T47D (cell line): Measurements from ENCODE around the gene CHMP4A.
A peak's percentile ranks its signal among the peaks of the same experiment; 100 is the strongest.

ENCODE experiments used
- DNase-seq, 2 experiments: peaks; one replicate each; pipeline versions ENCODE4 v3.0.0 to v3.0.0-alpha.2; 2011 to 2012; ENCODE audit warnings: low read depth in 1 of 2, low spot score in 1 of 2
- JUND ChIP-seq: IDR thresholded peaks from 2 replicates; pipeline ENCODE4 v1.6.1; 2012; ENCODE audit warnings: low read depth
- in situ Hi-C: cut with HindIII; loops from 2 replicates; pipeline ENCODE4 v1.10.0; 2016; ENCODE audit warnings: low sequenced_read_pairs, low pct_unique_long_range_greater_than_20kb

CHMP4A gene

DNA sequence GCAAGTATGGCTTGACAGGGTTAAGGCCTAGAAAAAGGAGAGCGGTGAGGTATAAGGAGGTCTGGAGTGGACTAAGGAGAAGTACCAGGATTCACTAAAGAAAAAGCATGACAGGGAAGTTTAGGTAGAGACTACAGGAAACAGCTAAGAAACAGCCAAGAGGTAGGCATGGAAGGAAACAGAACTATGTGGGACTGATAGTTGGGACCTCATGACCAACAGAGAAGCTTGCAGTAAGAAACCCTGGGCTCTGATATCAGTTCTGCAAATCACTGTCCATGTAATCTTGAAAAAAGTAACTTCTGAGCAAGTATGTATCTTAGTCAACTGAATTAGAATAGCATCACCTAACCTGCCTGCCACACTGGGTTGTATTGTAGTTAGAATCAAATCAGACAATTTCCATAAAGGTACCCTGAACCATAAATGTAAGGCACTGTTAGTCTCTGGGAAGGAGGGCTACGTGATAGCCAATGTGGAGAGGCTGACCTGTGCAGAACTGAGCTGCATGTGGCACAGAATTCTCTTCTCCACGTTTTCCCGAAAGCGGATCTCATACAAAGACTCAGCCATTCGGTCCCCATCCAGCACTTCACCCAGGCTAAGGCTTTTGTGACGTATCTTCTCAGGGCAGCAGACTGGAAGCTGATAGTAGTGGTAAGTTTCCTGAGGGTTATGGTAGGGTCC is 19.0 kb downstream of the CHMP4A start:
- in situ Hi-C loops, result no loop called here
- no peak for DNase-seq
- TF ChIP-seq JUND, result no peak

DNA sequence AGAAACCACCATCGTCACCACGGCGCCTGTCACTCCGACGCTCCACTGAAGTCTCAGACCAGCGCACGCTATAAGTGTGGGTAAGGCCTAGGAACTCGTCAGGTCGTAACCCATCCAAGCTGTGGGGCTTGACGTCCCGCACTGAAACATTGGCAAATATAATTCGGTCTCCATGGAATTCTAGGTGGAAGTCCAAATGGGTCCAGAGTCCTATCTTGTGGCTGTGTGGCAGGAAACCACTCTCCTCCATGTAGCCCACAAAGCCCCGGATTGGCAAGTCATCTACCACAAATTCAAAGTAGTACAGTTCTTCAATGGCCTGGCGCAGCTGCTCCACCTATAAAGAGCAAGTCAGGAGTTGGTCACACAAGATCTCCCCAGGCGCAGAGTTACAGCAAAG is 20.4 kb downstream of the CHMP4A start:
- no peak for DNase-seq
- in situ Hi-C loops, result no loop called here
- no peak for TF ChIP-seq JUND

- in situ Hi-C loops, result no loop called here
- TF ChIP-seq JUND, result no peak
- no peak for DNase-seq
Observed at GRCh38 chr14:24190416-24190815, 22.9 kb downstream of the CHMP4A start.

DNA sequence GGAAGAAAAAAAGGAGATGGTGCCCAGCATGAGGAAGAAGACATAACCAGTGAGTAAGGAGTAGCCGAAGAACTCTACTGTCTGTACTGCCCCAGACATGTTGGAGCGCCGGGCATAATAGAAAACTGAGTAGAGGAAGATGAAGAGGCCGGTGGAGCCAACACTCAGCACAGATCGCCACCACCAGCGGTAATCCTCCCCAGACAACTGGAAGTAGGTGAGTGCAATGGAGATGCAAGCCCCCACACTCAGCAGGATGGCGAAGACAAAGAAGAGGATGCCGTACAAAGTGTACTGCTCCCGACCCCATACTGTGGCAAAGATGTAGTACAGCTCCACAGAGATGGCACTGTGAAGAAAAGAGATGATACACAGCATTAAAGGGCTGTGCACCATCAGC is 23.8 kb downstream of the CHMP4A start:
- in situ Hi-C loops, result no loop called here
- no peak for DNase-seq
- no peak for TF ChIP-seq JUND

DNA sequence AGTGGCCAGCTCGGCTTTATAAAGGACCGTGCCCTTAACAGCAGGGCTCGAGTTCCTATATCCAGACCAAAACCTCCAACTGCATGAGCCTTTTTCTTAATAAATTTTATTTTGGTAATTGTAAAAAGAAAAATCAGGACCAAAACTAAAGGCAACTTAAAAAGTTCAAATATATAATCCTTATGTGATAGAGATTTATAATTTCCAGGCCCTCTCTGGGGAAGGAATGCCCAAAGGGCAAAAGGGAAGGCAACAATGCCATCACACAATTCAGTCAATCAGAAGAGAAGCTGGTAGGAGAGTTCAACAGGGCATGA is 24.3 kb downstream of the CHMP4A start:
- no peak for DNase-seq
- in situ Hi-C loops, result no loop called here
- no peak for TF ChIP-seq JUND

GRCh38 chr14:24188251-24189058 is 24.8 kb downstream of the CHMP4A start, which contains the start of gene IPO4:
Gene IPO4 (minus strand): TSS chr14:24188816. CDS start chr14:24188787, 29 bp downstream.
- DNase-seq, result peak; percentile 90 to 97
- in situ Hi-C loops, result no loop called here
- no peak for TF ChIP-seq JUND

GRCh38 chr14:24187539-24187915 is 25.8 kb downstream of the CHMP4A start:
- no peak for TF ChIP-seq JUND
- DNase-seq, result no peak
- in situ Hi-C loops, result no loop called here

DNA sequence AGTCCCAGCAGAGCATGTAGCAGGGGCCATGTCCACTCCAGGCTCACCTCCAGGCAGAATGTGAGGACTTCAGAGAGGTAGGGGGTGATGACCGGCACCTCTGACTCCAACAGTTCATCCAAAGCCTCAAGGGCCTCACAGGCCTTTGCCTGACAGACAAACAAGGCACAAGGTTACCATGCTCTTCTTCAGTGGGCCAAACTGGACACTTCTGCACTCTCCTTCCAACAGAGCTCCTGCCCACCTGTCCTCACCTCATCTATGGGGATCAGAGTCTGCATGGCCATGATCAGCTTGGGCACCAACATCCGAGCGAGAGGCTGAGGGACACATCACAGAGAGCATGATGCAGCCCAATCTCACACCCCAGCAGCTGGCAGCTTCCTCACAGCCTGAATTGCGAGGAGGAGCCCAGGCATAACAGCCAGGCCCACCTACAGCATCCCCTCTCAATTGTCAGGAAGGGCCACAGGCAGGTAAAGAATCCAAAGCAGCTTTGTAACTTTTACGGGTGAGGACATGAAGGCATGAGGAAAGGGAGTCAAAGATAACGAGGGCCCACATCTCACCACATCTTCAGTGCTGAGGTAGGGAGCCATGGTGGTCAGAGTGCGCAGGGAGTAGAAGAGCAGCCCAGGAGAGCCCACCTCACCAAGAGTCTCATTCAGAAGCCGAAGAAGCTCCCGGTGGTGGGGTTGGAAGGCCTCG is 26.3 kb downstream of the CHMP4A start:
- DNase-seq, result no peak
- in situ Hi-C loops, result no loop called here
- no peak for TF ChIP-seq JUND

DNA sequence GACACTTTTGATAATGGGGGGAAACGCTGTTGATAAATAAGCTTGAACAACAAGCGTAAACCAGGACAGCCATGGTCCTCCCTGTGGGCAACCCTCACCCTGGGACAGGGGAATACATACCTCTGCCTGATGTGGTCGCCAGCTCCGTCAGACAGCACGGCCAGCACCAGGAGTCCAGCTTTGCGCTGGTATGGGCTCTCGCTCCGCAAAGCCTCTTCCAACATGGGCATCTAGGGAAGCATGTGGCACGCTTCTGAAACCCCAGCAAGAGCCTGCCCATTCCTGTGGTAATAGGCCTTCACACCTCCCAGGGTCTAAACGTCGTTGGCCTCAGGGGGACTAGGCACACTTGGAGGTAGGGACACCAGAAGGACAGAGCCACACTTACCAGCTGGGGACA is 27.5 kb downstream of the CHMP4A start:
- in situ Hi-C loops, result no loop called here
- no peak for TF ChIP-seq JUND
- DNase-seq, result no peak

DNA sequence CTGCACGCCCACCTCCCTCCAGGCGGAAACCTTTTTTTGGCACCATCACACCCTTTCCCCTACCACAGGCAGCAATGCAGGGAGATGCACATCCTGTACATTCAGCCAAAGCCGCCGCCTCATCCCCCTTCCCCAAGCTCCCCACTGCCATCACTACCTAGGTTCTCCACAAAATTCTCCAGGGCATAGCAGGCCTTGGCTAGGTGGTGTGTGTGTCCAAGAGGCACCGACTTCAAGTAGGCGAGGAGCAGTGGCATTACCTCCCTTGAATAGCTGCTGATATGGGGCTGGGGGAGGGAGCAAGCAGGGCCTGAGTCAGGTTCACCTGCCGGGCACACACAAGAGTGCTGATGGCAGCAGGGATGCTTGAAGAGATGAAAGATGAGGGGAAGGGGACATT is 28.3 kb downstream of the CHMP4A start:
- DNase-seq, result no peak
- in situ Hi-C loops, result no loop called here
- no peak for TF ChIP-seq JUND

- in situ Hi-C loops, result no loop called here
- no peak for TF ChIP-seq JUND
- DNase-seq, result no peak
Observed at GRCh38 chr14:24184104-24184970, 29.0 kb downstream of the CHMP4A start.

- no peak for DNase-seq
- no peak for TF ChIP-seq JUND
- in situ Hi-C loops, result no loop called here
Observed at GRCh38 chr14:24183014-24183481, 30.2 kb downstream of the CHMP4A start.
